Rectal smooth muscle tissue (tissue), 1 donor: Measurements from ENCODE around the gene ATP6V1D.
A peak's percentile ranks its signal among the peaks of the same experiment; 100 is the strongest.
"Not testable (repeated sequence)": the region's sequence is repeated elsewhere in the genome, so short reads cannot be mapped to it uniquely, and the experiment has no call there.

Experiments
- H3K27ac ChIP-seq: one replicate; pipeline ENCODE4 v1.7.0; 2013; ENCODE audit warnings: low read depth, low read length, inconsistent platforms
- H3K27me3 ChIP-seq: one replicate; pipeline ENCODE4 v1.7.0; 2013; ENCODE audit warnings: low read length; ENCODE audit not compliant: control insufficient read depth, insufficient read depth
- H3K36me3 ChIP-seq: one replicate; pipeline ENCODE4 v1.7.0; 2013; ENCODE audit warnings: low read length; ENCODE audit not compliant: control insufficient read depth, insufficient read depth
- H3K4me1 ChIP-seq: one replicate; pipeline ENCODE4 v1.7.0; 2013; ENCODE audit warnings: low read length; ENCODE audit not compliant: control insufficient read depth, insufficient read depth
- H3K4me3 ChIP-seq: one replicate; pipeline ENCODE4 v1.7.0; 2013; ENCODE audit warnings: low read length
- H3K9ac ChIP-seq: one replicate; pipeline ENCODE4 v1.7.0; 2013; ENCODE audit warnings: low read length

The ATP6V1D gene

GRCh38 chr14:67359775-67360469 lies at the start of gene ATP6V1D, which contains the start of gene EIF2S1:
Gene ATP6V1D, minus strand, starts transcription at chr14:67359804. Its CDS starts 106 bp downstream, at chr14:67359698.
Gene EIF2S1, plus strand, starts transcription at chr14:67360328. Its CDS starts 4,440 bp downstream, at chr14:67364768.
- peaks cover 3% of the 10 kb centered on the region for H3K36me3 ChIP-seq
- H3K27ac ChIP-seq, result peak within 1 kb of the TSS; percentile 99
- peak within 1 kb of the TSS; percentile 84 for H3K9ac ChIP-seq
- H3K4me3 ChIP-seq, result peak within 1 kb of the TSS; percentile 82
- peaks cover 20% of the 10 kb centered on the region for H3K4me1 ChIP-seq
- no peaks in the 10 kb centered on the region for H3K27me3 ChIP-seq

DNA sequence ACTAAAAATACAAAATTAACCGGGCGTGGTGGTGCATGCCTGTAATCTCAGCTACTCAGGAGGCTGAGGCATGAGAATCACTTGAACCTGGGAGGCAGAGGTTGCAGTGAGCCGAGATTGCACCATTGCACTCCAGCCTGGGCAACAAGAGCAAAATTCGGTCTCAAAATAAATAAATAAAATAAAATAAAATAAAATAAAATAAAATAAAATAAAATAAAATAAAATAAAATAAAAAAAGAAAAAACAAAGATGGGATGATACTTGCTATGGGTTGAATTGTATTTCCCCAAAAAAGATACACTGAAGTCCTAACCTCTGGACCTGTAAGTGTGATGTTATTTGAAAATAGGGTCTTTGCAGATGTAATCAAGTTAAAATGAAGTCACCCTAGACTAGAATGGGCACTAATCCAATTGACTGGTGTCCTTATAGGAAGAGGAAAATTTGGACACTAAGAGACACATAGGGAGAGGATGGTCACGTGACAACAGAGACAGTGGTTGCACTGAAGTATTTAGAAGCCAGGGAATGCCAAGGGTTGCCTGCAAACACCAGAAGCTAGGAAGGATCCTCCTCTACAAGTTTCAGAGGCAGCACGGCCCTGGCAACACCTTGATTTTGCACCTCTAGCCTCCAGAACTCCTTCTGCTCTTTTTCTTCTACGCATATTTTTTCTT lies 48.7 kb upstream of the ATP6V1D start:
- H3K36me3 ChIP-seq, H3K4me1 ChIP-seq, H3K27ac ChIP-seq, H3K4me3 ChIP-seq, H3K27me3 ChIP-seq, H3K9ac ChIP-seq: not testable (repeated sequence)

- H3K27me3 ChIP-seq, result no peaks in the 10 kb centered on the region
- H3K36me3 ChIP-seq, result no peaks in the 10 kb centered on the region
- H3K4me1 ChIP-seq, result no peaks in the 10 kb centered on the region
- H3K27ac ChIP-seq, result no peak overlapping the region
- no peak overlapping the region for H3K4me3 ChIP-seq
- H3K9ac ChIP-seq, result no peak overlapping the region
Observed at GRCh38 chr14:67405771-67406170, 46.2 kb upstream of the ATP6V1D start.

GRCh38 chr14:67400434-67400833 lies 40.8 kb upstream of the ATP6V1D start:
- H3K4me3 ChIP-seq, result no peak overlapping the region
- H3K36me3 ChIP-seq, result no peaks in the 10 kb centered on the region
- H3K27me3 ChIP-seq, result no peaks in the 10 kb centered on the region
- H3K9ac ChIP-seq, result no peak overlapping the region
- no peak overlapping the region for H3K27ac ChIP-seq
- no peaks in the 10 kb centered on the region for H3K4me1 ChIP-seq

DNA sequence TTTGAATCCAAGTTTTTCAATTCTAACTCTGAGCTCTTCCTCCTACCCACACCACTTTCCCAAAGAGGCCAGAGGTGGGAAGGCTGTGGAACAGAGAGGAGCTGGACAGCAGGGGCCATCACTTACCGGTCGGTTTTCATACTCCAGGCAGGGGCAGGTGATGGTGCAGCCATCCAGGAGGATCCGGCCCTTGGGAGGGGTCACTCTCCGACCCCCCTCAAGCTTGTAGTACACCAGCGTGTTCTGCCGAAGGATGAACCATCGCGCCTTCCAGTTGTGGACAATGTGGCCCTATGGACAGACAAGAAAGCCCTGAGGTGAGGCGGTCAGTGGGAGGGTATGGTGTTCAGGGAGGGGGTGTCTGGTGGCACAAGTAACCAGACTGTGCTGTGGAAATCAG lies 37.9 kb upstream of the ATP6V1D start:
- H3K4me1 ChIP-seq, result no peaks in the 10 kb centered on the region
- H3K27ac ChIP-seq, result no peak overlapping the region
- H3K9ac ChIP-seq, result no peak overlapping the region
- H3K36me3 ChIP-seq, result no peaks in the 10 kb centered on the region
- H3K27me3 ChIP-seq, result no peaks in the 10 kb centered on the region
- no peak overlapping the region for H3K4me3 ChIP-seq

GRCh38 chr14:67396381-67396970 lies 36.9 kb upstream of the ATP6V1D start:
- Histone ChIP-seq H3K36me3 (no peaks in the 10 kb centered on the region), H3K4me1 (no peaks in the 10 kb centered on the region), H3K4me3 (no peak overlapping the region), H3K9ac (no peak overlapping the region), H3K27me3 (no peaks in the 10 kb centered on the region), H3K27ac (no peak overlapping the region)

DNA sequence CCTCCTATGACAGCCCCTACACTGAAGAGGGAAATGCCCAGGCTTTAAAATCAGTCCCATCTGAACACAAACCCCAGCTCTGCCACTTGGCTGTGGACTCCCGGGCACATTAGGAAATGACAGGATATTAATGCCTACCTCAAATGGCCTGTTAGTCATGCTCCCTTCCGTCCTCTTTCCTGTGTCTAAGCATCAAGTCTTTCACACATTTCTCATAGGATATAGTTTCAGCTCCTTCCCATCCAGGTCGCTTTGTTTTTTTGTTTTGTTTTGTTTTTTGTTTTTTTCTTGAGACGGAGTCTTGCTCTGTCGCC lies 36.2 kb upstream of the ATP6V1D start:
- no peaks in the 10 kb centered on the region for H3K4me1 ChIP-seq
- no peaks in the 10 kb centered on the region for H3K27me3 ChIP-seq
- no peaks in the 10 kb centered on the region for H3K36me3 ChIP-seq
- H3K9ac ChIP-seq, result no peak overlapping the region
- no peak overlapping the region for H3K4me3 ChIP-seq
- H3K27ac ChIP-seq, result no peak overlapping the region

GRCh38 chr14:67395086-67395875 lies 35.7 kb upstream of the ATP6V1D start:
- Histone ChIP-seq H3K27me3 (no peaks in the 10 kb centered on the region), H3K4me1 (no peaks in the 10 kb centered on the region), H3K27ac (no peak overlapping the region), H3K36me3 (no peaks in the 10 kb centered on the region), H3K4me3 (no peak overlapping the region), H3K9ac (no peak overlapping the region)

- H3K4me1 ChIP-seq, result no peaks in the 10 kb centered on the region
- H3K27me3 ChIP-seq, result no peaks in the 10 kb centered on the region
- no peak overlapping the region for H3K4me3 ChIP-seq
- no peak overlapping the region for H3K9ac ChIP-seq
- H3K36me3 ChIP-seq, result no peaks in the 10 kb centered on the region
- no peak overlapping the region for H3K27ac ChIP-seq
Observed at GRCh38 chr14:67393689-67394088, 34.1 kb upstream of the ATP6V1D start.

- H3K36me3 ChIP-seq, result no peaks in the 10 kb centered on the region
- no peak overlapping the region for H3K27ac ChIP-seq
- no peaks in the 10 kb centered on the region for H3K27me3 ChIP-seq
- no peaks in the 10 kb centered on the region for H3K4me1 ChIP-seq
- no peak overlapping the region for H3K4me3 ChIP-seq
- no peak overlapping the region for H3K9ac ChIP-seq
Observed at GRCh38 chr14:67392800-67393199, 33.2 kb upstream of the ATP6V1D start.

- no peak overlapping the region for H3K27ac ChIP-seq
- no peaks in the 10 kb centered on the region for H3K27me3 ChIP-seq
- H3K9ac ChIP-seq, result no peak overlapping the region
- H3K4me1 ChIP-seq, result no peaks in the 10 kb centered on the region
- H3K4me3 ChIP-seq, result no peak overlapping the region
- no peaks in the 10 kb centered on the region for H3K36me3 ChIP-seq
Observed at GRCh38 chr14:67392123-67392522, 32.5 kb upstream of the ATP6V1D start.

DNA sequence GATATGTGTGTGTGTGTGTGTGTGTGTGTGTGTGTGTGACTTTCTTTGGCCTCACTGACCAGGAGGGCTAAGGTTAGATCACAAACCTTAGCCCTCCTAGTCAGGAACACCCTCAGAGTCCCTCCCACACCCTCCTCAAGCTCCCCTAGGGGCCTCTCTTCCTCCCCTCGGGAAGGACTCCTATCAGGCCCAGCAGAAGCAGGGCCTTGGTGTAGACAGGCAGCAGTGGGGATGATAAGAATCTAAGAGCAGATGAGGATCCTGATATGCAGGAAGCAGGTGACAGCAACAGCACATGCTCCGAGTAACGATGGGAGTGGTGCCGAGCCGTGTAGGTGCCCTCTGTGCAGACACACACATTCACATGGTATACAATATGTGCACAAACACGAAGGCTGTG lies 31.7 kb upstream of the ATP6V1D start:
- no peaks in the 10 kb centered on the region for H3K36me3 ChIP-seq
- no peaks in the 10 kb centered on the region for H3K4me1 ChIP-seq

More for the DNA sequence above, 31.7 kb upstream of the ATP6V1D start:
- no peak overlapping the region for H3K9ac ChIP-seq
- H3K27ac ChIP-seq, result no peak overlapping the region
- no peaks in the 10 kb centered on the region for H3K27me3 ChIP-seq
- no peak overlapping the region for H3K4me3 ChIP-seq
